RPMI8226 (cell line): ENCODE data around the gene BEST4.
A peak's percentile ranks its signal among the peaks of the same experiment; 100 is the strongest.
"Not testable (repeated sequence)": the region's sequence is repeated elsewhere in the genome, so short reads cannot be mapped to it uniquely, and the experiment has no call there.

Experiments used
- DNase-seq: peaks from one replicate; pipeline ENCODE4 v3.0.0-alpha.2; 2015

The BEST4 gene

DNA sequence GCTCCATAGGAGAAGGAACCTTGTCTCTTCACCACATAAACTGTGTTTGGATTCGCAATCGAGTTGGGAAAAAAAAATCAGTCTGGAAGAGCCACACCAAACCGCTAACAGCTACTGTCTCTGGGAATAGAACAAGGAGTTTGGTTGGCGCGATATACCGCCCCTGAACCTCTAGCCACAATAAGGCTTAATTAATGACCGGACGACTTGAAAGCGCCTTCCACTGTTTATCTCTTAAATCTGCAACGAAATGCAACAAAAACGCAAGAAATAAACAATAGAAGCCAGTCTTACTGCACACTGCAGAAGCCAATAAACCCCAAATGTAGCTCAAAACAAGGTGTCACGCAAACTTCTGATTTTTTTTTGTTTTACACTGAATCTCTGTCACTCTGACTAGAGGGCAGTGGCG, 31.2 kb upstream of the BEST4 start:
- DNase-seq, result no peak

GRCh38 chr1:44817771-44818495, 30.0 kb upstream of the BEST4 start:
- no peak for DNase-seq

GRCh38 chr1:44817307-44817706, 29.3 kb upstream of the BEST4 start:
- DNase-seq, result no peak

GRCh38 chr1:44815926-44816325, 28.0 kb upstream of the BEST4 start:
- DNase-seq, result not testable (repeated sequence)

DNA sequence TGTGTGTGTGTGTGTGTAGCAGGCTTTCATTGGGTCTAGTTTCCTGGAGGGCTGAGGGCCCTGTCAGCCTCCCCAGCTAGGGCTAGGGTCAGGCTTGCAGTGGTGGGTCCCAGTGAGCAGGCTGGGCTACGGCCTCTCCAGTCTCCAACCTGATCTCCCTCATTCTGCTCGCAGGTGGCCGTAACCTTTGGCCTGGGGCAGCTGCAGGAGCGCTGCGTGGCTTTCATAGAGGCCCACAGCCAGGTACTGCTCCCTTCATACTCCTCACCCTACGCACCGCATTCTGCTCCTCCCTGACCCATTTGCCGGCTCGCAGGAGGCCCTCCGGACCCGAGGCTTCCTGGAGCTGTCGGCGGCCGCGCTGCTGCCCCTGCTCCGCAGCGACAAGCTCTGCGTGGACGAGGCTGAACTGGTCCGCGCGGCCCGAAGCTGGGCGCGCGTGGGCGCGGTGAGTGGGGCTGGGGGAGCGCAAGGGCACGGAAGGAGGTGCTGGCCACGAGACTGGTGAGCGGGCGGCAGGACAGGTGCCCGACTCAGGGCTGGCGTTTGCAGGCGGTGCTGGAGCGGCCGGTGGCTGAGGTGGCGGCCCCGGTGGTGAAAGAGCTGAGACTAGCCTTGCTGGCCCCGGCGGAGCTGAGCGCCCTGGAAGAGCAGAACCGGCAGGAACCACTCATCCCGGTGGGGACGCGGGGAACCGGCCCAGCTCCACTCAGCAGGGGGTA, 25.0 kb upstream of the BEST4 start:
- no peak for DNase-seq

- DNase-seq, result no peak
Measured at GRCh38 chr1:44811234-44811633, 23.3 kb upstream of the BEST4 start.

GRCh38 chr1:44810762-44811105, 22.8 kb upstream of the BEST4 start:
- not testable (repeated sequence) for DNase-seq

DNA sequence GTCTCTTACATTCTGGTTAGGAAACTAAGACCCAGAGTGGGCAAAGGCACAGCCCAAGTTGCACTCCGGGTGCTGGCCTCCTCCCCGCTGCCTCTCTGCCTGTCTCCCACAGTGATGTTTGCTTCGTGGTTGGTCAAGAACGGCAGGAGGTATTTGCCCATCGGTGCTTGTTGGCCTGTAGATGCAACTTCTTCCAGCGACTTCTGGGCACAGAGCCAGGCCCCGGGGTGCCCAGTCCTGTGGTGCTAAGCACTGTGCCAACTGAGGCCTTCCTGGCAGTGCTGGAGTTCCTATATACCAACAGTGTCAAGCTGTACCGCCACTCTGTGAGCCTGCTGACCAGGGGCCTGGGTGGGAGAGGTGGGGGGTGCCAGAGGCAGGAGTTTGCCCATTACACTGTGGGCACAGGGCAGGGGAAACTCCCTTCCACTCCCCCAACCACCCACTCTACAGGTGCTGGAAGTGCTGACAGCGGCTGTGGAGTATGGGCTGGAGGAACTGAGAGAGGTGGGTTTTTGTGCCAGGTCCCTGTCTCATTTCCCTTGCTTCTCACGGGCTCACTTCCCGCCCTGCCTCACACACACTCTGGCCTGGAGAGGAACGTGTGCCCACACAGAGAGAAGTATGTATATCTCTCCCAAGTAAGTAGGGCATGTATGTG, 22.3 kb upstream of the BEST4 start:
- DNase-seq, result peak; percentile 97

GRCh38 chr1:44808938-44809917, 21.3 kb upstream of the BEST4 start:
- peak; percentile 97 for DNase-seq

DNA sequence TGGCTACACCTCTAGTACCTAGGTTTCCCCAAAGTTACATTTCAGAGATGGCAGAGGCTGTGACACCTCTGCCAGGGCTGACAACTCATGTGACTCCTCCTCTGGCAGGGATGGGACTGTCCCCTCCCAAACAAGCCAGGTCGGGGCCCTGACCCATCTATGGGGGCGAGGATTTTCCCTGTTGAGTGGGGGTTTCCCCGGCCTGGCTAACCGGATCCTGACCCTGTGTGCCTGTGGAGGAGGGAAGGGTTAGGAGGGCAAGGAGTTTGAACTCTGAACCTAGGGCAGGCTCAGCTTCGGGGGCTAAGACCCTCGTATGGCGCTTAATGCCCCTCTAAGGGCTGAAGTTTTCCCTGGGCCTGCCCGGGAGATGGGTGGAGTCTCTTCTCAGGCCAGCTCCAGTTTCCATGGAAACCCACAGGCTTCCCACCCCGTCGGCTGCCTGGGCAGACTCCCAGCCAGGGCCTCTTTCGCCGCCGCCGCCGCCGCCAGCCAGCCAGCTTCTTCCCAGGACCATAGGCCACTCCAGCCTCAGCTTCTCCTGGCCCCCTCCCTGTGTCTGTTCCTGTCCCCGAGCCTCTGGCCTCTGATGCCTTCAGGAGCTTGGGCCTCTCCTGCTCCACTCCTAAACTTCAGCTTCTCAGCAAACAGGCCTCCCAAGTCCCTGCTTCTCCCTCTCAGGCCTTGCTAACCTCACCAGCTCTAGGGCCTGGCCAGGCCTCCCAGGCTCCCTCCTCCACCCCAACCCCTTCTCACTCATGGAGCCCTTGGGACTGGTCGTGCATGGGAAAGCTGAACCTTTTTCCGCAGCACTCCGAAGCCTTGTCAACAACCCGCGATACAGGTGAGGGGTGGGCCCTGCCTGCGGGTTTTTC, 20.3 kb upstream of the BEST4 start, which contains the start of gene BTBD19:
TSS of gene BTBD19 (plus strand) at position 461 of the 875 bp plus-strand sequence. CDS start at position 759, 298 bp downstream.
- peak; percentile 34 for DNase-seq

DNA sequence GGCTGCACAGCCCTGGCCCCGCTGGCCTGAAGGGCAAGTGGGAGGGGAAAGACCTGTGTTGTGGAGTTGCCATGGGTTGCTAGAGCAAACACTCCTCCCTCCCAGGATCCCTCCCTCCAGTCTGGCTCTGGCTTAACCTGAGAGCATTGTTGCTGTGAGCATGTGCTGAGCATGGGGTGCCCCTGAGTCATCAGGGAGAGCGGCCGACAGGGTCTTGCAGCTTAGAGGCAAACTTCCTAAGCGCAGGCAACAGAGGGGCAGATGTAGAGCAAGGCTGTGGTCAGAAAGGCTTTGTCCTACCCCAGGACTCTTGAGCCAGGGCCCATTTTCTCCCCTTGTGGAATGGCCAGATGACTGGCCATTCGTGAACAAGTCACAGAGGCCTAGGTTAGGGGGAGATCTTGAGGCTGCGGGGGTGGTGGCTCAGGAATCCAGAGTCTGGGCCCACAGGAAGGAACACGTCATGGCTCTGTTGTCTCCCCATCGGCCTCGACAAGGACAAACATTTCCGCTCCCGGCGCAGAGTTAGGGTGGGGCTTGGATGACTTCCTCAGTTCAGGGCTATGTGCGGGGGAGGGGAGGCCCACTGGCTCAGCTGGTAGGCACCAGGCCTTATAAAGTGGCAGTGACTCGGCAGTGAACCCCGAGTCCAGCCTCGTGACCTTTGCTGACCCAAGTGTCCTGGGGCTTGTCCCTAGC, 19.5 kb upstream of the BEST4 start:
- DNase-seq, result peak; percentile 97

- DNase-seq, result no peak
Measured at GRCh38 chr1:44806704-44807363, 18.9 kb upstream of the BEST4 start, which contains the start of gene DYNLT4. Gene DYNLT4, minus strand, starts transcription at chr1:44807351. Its CDS starts 683 bp downstream, at chr1:44806668.

GRCh38 chr1:44806025-44806703, 18.2 kb upstream of the BEST4 start:
- no peak for DNase-seq

DNA sequence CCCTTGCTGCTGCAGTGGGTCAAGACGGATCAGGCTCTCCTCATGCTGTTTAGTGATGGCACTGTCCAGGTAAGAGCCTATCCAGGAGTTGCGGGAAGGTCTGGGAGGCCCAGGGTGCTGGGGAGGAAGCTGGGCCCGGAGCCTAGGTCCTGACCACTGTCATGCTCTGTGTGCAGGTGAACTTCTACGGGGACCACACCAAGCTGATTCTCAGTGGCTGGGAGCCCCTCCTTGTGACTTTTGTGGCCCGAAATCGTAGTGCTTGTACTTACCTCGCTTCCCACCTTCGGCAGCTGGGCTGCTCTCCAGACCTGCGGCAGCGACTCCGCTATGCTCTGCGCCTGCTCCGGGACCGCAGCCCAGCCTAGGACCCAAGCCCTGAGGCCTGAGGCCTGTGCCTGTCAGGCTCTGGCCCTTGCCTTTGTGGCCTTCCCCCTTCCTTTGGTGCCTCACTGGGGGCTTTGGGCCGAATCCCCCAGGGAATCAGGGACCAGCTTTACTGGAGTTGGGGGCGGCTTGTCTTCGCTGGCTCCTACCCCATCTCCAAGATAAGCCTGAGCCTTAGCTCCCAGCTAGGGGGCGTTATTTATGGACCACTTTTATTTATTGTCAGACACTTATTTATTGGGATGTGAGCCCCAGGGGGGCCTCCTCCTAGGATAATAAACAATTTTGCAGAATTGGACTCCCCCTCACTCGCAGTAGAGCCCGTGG, 17.5 kb upstream of the BEST4 start:
- DNase-seq, result no peak

GRCh38 chr1:44803312-44804095, 15.5 kb upstream of the BEST4 start:
- DNase-seq, result no peak

DNA sequence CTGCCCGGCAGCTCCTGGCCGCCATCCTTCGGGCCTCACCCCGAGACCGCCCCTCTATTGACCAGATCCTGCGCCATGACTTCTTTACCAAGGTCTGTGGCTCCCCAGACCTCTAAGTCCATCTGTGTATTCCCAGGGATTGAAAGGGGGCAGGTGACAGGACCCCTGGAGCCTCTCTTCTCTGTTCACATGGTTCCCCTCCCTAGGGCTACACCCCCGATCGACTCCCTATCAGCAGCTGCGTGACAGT, 15.0 kb upstream of the BEST4 start:
- DNase-seq, result no peak

DNA sequence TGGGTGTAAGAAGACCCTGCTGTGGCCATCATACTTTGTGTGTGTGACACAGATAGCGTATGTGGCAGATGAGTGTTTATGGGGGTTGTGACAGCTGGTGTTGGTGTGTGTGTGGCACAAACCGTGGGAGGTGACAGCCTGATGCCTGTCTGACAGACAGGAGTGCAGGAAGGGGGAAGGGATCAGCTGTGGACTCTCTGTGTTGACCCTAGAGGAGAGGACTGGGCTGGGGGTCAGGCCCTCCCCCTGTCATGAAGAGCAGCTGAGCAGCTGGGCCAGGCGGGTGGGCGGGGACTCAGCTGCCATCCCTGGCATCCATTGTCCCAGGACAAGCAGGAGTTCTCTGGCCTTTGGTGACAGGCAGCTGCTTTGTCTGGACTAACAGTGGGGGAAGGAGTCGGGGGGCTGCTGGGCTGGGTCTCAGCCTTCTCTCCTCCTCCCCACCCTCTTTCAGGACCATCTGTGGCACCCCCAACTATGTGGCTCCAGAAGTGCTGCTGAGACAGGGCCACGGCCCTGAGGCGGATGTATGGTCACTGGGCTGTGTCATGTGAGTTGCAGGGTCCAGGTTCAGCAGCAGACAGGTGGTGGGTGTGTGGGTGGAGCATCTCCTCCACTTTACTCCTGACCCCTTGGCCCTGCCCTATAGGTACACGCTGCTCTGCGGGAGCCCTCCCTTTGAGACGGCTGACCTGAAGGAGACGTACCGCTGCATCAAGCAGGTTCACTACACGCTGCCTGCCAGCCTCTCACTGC, 14.5 kb upstream of the BEST4 start:
- DNase-seq, result no peak
